Activated CD8-positive, alpha-beta memory T cell treated with anti-CD3 and anti-CD28 coated beads for 4 hours (primary cell): Measurements from ENCODE around the gene PLSCR3.

Experiments
- DNase-seq, 2 donors: peaks; one replicate each; pipeline ENCODE4 v3.0.0-alpha.2; 2020; ENCODE audit warnings: low read depth in 2 of 2

Gene PLSCR3

DNA sequence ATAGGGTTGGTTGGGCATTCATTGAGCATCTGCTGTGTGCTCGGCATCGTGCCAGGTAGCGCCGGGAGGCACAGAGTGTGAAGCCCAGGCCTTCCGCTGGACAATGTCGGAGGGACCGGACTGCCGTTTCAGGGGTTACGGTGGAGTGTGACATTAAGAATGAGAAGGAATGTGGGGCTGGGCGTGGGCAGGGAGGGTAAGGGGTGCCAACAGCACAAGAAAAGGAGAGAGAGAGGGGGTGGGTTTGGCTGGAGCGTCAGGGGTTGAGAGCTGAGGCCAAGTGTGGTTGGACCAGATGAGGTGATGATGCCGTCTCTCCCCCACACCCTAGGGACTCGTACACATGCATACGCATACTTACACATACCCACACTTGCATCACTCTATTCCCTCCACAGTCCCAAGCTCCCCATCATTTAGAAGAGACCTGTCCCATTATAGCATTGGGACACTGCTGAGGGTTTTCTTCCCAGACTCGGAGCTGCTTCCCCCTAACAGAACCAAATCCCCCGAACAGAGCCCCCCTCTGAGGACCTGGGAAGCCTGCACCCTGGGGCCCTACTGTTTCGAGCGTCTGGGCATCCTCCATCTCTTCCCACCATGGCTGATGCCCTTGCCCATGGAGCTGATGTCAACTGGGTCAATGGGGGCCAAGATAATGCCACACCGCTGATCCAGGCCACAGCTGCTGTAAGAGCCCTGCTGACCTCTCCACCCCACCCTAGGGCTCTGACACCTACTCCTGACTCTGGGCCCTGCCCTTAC lies 45.7 kb downstream of the PLSCR3 start:
- no peak for DNase-seq

DNA sequence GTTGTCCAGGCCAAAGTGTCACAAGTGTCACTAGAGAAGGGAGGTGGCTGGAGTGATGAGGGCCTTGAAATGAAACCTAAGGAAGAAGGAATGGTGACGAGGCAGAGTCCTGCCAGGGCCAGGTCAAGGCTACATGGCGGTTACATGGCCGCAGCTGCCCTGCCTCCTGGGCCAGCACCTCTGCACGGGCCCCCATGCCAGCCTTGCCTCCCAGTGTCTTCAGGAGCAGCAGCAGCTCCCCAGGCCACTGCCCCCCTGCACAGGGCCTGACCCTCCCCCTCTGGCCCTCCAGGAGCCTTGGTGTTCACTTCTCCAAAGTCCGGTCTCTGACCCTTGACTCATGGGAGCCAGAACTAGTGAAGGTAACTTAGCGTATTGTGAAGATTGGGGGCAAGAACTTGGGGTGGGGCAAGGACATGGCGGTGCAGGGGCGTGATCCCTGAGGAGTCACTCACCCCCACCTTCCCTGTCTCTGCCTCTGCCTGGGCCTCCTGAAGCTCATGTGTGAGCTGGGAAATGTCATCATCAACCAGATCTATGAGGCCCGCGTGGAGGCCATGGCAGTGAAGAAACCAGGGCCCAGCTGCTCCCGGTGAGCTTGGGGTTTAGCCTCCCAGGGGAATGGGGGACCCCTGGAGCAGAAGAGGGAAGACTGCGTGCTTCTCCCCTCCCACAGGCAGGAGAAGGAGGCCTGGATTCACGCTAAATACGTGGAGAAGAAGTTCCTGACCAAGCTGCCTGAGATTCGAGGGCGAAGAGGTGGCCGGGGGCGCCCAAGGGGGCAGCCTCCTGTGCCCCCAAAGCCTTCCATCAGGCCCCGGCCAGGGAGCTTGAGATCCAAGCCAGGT lies 46.5 kb downstream of the PLSCR3 start:
- DNase-seq = no peak

DNA sequence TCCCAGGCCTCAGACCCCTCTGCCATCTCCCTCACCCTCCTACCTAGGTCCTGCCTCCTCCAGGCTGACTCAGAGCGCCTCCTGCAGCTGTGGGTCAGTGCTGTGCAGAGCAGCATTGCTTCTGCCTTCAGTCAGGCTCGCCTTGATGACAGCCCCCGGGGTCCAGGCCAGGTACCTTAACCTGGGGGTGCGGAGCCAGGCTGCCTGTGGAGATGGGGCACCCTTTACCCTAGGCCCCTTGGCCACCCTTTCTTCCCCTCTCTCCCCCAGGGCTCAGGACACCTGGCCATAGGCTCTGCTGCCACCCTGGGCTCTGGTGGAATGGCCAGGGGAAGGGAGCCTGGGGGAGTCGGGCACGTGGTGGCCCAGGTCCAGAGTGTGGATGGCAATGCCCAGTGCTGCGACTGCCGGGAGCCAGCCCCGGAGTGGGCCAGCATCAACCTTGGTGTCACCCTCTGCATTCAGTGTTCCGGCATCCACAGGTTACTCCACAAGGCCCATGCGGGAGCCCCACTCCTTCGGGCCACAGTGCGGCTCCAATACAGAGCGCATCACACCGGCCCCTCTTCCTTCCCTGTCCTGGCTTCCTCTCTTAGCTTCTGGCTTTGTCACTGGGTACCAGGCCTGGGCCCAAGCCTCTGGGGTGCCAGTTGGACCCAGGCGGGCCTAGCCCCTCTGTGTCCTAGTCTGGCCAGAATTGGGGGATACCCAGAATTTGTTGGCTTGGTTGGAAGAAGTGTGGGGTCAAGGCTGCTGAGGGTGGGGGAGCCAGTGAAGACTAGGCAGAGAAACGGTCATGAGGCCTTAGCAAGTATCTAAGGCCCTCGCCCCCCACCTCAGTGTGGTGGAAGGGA lies 47.3 kb downstream of the PLSCR3 start:
- DNase-seq = no peak

DNA sequence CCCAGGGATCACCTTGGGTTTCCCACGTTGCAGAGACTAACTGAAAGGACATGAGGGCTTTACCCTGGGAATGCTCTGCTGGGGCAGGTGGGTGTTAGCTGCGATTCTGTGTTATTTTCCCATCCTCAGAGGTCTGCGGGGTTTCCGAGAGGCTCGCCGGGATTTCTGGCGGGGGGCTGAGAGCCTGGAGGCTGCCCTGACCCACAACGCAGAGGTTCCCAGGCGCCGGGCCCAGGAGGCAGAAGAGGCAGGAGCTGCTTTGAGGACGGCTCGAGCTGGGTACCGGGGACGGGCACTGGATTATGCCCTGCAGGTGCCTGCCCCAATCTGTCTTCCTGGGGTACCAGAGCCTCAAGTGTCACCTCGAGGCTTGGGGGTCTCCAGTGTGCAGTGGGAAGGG lies 51.1 kb downstream of the PLSCR3 start:
- no peak for DNase-seq

DNA sequence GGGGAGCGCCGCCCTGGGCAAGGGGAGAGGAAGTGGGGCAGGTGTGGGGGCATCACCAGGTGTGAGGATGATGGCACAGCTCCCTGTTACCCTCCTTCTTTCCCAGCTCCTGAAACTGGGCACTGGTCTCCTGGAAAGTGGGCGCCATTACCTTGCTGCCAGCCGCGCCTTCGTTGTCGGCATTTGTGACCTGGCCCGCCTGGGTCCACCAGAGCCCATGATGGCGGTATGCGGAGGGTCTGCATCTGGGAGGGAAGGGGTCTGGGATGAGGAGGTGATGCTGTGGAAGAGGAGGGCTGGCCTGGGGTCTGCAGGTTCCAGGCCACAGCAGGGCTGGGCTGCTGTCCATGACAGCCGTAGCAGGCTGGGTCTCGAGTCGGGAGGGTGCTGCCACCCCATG lies 52.5 kb downstream of the PLSCR3 start:
- no peak for DNase-seq

DNA sequence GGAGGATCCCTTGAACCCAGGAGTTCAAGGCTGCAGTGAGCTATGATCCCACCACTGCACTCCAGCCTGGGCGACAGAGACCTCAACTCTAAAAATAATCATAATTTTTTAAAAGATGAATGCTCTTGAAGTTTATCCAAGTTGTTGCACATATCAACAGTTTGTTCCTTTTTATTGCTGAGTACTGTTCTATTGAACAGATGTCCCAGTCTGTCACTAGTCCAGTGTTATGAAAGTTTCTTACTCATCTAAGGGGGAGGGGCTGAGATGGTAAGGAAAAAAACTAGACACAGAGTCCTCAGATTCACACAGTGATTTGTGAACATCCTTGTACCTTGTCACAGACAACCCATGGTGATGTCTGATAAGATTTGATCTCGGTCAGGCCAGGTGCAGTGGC lies 54.1 kb downstream of the PLSCR3 start:
- no peak for DNase-seq
